Heart right ventricle (tissue), 16 donors: ENCODE measurements around the gene NXPH3. TPM values are rescaled to one million over a fixed set of nuclear protein-coding genes. Genes with fewer than 3 reads are reported as not detected.

Experiments used
- ATAC-seq, 8 donors: fragments of 200-7000 bp; cut with Tn5 transposase; one replicate each; pipeline ENCODE4 v1.9.1; 2020; ENCODE audit warnings: mild to moderate bottlenecking in 8 of 8, moderate library complexity in 8 of 8, moderate number of reproducible peaks in 1 of 8
- DNase-seq, 2 donors: peaks; one replicate each; pipeline ENCODE4 v3.0.0-alpha.2; 2020
- H3K27ac ChIP-seq, 10 donors: fragments of 200-600 bp; sonication (generic) in 2 of 10; one replicate each; pipeline versions ENCODE4 v1.5.0 to v1.8.0; 2020 to 2022; ENCODE audit warnings: mild to moderate bottlenecking in 3 of 10
- H3K27me3 ChIP-seq, 7 donors: fragments of 200-600 bp; one replicate each; pipeline ENCODE4 v1.8.0; 2021 to 2022; ENCODE audit warnings: mild to moderate bottlenecking in 2 of 7
- H3K36me3 ChIP-seq, 9 donors: fragments of 200-600 bp; sonication (generic) in 1 of 9; one replicate each; pipeline versions ENCODE4 v1.5.0 to v1.8.0; 2020 to 2022; ENCODE audit warnings: mild to moderate bottlenecking in 2 of 9
- H3K4me1 ChIP-seq, 9 donors: fragments of 200-600 bp; sonication (generic) in 1 of 9; one replicate each; pipeline versions ENCODE4 v1.5.0 to v1.8.0; 2020 to 2022; ENCODE audit warnings: mild to moderate bottlenecking in 4 of 9
- H3K4me3 ChIP-seq, 10 donors: fragments of 200-600 bp; sonication (generic) in 2 of 10; one replicate each; pipeline versions ENCODE4 v1.5.0 to v1.8.0; 2020 to 2022; ENCODE audit warnings: mild to moderate bottlenecking in 7 of 10, moderate library complexity in 2 of 10
- H3K9me3 ChIP-seq, 11 donors: fragments of 200-600 bp in 10 of 11; sonication (generic) in 2 of 11; one replicate each; pipeline versions ENCODE4 v1.5.0 to v1.8.0; 2013 to 2022; ENCODE audit warnings: mild to moderate bottlenecking in 2 of 11, control low read depth in 1 of 11, moderate library complexity in 1 of 11
- WGBS, 2 donors: extraction: QIAGEN DNeasy Blood & Tissue Kit; methylation state at CpG; one replicate each; pipeline ENCODE4 v1.1.7; 2013; ENCODE audit warnings: inconsistent platforms in 1 of 2; 5-methylcytosine and 5-hydroxymethylcytosine counted together
- intact Hi-C, 10 donors: fragments of 100-400 bp; cut with DNase I; formaldehyde crosslinking; loops; one replicate each; pipeline versions ENCODE4 v1.11.1 to v1.14.2; 2022
- polyA plus RNA-seq, 2 donors: library from polyadenylated mRNA; stranded (reverse); fragments of 200-250 nt; gene quantifications; one replicate each; pipeline ENCODE4 v1.2.3, GENCODE V29; 2013
- total RNA-seq, 10 donors: library from RNA; stranded (reverse); fragmentation: NEBNext Ultra II Directional in 3 of 10; extraction: Animal tissue kit (Norgen Biotek cat#: 25700) in 3 of 10; gene quantifications; one replicate each; pipeline versions ENCODE4 v1.2.1 to v1.2.4, GENCODE V29; 2021 to 2023
- TF ChIP-seq, protein P1 (sequence below), 9 donors: fragments of 200-600 bp; sonication (generic) in 2 of 9; IDR thresholded peaks; one replicate each; pipeline versions ENCODE4 v1.5.0 to v1.8.0; 2021 to 2022; ENCODE audit warnings: antibody characterized with exemption in 9 of 9, mild to moderate bottlenecking in 5 of 9, moderate library complexity in 1 of 9
- donor health status: Arrhythmogenic right ventricular cardiomyopathy.
- donor health status: ischemic (EF 13 %, LVEDD 7.1; RV severe dilation, severe dysfunction).
- donor health status: healthy with polysubstance abuse.
- donor health status: DM: no; HTN: yes; CAD: no.
- donor health status: DM: no; HTN: no; CAD: no.
- donor health status: ischemic (EF 25% LVEDD 6.9; RV normal size, moderate dysfunction).
- donor health status: ischemic (EF 25% LVEDD 5.7; RV mildly dilated, moderate dysfunction).
- donor health status: healthy.
- donor health status: DM: yes; HTN: yes; CAD: no.
- donor health status: Ischemic cardiomyopathy.
- donor health status: ischemic (EF 35%, LVEDD 5.7; RV mildly dilated, moderate dysfunction).
- donor health status: nonischemic (EF 11% LVEDD 7.7; RV severe dilation, severe dysfunction).
- donor health status: DM: yes; HTN: yes; CAD: no.
- donor health status: PGD.
- donor health status: ischemic (EF 29% LVEDD 5.4; RV normal size, mild dysfunction).
- donor health status: nonischemic (EF 23%, LVEDD 6.1; RV moderate dilation, normal function).

The NXPH3 gene
- total and polyA plus RNA-seq, 12 donors, result 2.2 to 5.9 (median 3.2) TPM

DNA sequence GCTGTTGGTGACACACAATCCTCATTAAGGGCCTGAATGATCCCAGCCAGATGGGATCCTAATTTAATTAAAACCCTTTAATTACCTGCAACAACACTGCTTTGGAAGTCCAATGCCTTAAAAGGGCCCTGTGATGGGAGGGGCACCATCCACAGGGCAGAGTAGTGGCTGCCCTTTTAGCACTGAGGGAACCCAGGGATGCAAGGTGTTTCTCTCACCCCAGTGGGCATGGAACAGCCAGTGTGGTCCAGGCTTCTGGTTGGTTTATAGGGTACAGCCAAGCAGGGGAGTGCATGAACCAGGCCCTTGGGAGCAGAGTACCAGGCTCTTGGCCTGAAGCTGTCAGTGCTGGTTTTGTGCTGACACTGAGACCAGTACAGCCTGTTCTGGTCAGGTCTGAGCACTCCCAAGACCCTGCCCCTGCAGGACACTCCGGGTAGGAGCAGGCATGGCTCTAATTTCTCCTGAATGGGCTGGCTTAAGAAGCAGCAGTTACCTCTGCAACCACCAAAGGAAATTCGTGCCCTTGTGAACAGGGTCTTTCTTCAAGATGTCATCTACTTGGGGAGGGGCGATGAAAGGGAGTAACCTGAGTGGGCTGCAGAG lies 9.9 kb downstream of the NXPH3 start:
- 62 to 70% methylated on average over 3 of the region's 3 CpGs for WGBS, 2 donors
- intact Hi-C loops, result no loop called here
- H3K4me3 ChIP-seq, result no peak overlapping the region
- peaks cover 0 to 18% (median 0%) of the 10 kb centered on the region in 9 donors for H3K4me1 ChIP-seq
- TF ChIP-seq, protein P1, sequence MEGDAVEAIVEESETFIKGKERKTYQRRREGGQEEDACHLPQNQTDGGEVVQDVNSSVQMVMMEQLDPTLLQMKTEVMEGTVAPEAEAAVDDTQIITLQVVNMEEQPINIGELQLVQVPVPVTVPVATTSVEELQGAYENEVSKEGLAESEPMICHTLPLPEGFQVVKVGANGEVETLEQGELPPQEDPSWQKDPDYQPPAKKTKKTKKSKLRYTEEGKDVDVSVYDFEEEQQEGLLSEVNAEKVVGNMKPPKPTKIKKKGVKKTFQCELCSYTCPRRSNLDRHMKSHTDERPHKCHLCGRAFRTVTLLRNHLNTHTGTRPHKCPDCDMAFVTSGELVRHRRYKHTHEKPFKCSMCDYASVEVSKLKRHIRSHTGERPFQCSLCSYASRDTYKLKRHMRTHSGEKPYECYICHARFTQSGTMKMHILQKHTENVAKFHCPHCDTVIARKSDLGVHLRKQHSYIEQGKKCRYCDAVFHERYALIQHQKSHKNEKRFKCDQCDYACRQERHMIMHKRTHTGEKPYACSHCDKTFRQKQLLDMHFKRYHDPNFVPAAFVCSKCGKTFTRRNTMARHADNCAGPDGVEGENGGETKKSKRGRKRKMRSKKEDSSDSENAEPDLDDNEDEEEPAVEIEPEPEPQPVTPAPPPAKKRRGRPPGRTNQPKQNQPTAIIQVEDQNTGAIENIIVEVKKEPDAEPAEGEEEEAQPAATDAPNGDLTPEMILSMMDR (IDR thresholded peaks at IDR 0.05), result no peak
- H3K27ac ChIP-seq, result no peak overlapping the region
- no peak for ATAC-seq
- no peaks in the 10 kb centered on the region for H3K9me3 ChIP-seq
- no peaks in the 10 kb centered on the region for H3K27me3 ChIP-seq
- H3K36me3 ChIP-seq, result peaks cover 0 to 18% (median 0%) of the 10 kb centered on the region in 9 donors
- DNase-seq, result no peak

DNA sequence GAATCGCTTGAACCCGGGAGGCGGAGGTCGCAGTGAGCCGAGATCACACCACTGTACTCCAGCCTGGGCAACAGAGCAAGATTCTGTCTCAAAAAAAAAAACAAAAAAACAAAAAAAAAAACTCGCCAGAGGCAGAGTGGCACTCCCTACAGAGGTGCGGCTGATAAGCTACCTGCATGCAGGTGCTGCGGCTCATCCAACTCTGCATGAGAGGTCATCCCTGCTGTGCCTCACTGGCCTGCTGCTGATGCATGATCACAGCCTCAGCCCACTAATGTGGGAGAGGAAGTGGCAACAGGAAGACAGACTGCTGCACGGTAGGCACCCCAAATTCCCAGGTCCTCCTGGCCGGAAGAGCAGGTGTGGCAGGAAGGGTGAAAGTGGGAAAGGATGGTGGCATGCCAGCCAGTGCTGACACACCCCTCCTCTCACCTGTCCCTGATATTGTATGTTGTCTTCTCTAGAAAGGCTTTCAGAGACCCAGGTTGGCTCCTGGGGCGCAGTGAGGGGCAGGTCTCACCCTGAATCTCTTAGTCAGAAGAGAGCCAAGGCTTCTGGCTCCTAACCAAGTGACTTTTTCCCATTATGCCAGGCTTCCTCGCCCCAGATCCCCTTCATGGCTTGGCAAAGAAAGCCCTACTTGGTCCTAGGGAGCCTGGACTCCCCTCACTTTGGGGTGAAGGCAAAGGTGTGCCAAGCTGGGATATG lies 11.8 kb downstream of the NXPH3 start:
- 83 to 88% methylated on average over 12 of the region's 12 CpGs for WGBS, 2 donors
- no peaks in the 10 kb centered on the region for H3K9me3 ChIP-seq
- DNase-seq, result no peak
- H3K4me1 ChIP-seq, result peaks cover 0 to 10% (median 0%) of the 10 kb centered on the region in 9 donors
- no peak overlapping the region for H3K27ac ChIP-seq
- ATAC-seq, result no peak
- no peaks in the 10 kb centered on the region for H3K27me3 ChIP-seq
- TF ChIP-seq, protein P1 (IDR thresholded peaks at IDR 0.05), result no peak
- intact Hi-C loops, result no loop called here
- H3K36me3 ChIP-seq, result peaks cover 0 to 28% (median 3%) of the 10 kb centered on the region in 9 donors
- H3K4me3 ChIP-seq, result no peak overlapping the region

DNA sequence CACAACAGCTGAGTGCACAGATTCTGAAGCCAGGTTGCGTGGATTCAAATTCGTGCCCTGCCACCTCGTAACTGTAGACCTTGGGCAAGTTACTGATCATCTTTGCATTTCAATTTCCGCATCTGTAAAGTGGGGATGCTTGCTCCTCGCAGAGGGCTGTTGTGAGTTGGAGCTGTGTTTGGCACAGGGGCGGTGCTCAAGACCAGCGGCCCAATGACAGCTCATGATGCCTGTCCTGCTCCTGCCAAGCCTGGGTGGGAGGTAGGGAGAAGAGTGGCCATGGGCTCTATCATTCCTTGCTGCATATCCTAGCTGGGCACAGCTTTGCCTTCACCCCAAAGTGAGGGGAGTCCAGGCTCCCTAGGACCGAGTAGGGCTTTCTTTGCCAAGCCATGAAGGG lies 12.6 kb downstream of the NXPH3 start:
- H3K27me3 ChIP-seq, result no peaks in the 10 kb centered on the region
- WGBS, 2 donors, result 93% methylated on average over 8 of the region's 8 CpGs
- intact Hi-C loops, result no loop called here
- ATAC-seq (no peak), DNase-seq (no peak)
- peaks cover 0 to 8% (median 0%) of the 10 kb centered on the region in 9 donors for H3K4me1 ChIP-seq
- TF ChIP-seq, protein P1 (IDR thresholded peaks at IDR 0.05), result no peak
- no peaks in the 10 kb centered on the region for H3K9me3 ChIP-seq
- peaks cover 0 to 36% (median 6%) of the 10 kb centered on the region in 9 donors for H3K36me3 ChIP-seq
- H3K27ac ChIP-seq, result no peak overlapping the region
- no peak overlapping the region for H3K4me3 ChIP-seq

DNA sequence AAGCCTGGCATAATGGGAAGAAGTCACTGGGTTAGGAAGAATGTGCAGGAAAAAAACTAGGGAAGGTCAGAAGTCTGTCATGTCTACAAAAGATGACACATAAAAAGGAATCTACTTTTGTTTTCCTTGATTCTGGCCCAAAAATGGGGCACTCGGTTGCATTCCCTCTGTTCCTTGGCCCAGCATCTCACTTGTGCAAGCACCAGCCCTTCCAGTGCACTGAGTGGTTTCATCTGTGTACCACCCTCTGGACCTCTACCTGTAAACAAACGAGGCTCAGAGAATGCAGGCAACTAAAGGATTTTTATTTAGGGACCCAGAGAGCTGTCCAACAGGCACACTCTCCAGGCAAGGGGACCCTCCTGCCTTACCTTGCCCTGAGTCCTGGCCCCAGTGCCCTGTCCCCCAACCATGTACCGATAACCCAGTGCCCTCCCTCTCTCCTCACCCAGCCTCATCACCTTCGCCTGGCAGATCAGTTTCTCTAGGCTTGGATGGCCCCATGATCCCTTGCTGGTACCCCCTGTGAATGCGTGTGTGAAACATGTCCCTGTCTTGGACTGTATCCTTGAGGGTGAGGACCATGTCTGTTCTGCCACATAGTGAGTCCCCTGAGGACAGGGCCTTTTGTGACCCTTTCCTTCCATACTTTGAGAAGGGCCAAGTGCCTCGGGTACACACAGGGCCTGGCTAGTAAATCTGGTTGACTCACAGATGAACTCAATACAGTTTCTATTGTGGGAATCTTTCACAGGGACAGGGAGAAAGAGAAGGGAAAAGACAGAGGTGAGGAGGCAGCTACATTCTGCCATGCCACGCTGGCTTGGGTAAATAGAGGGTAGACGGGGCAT lies 13.3 kb downstream of the NXPH3 start:
- TF ChIP-seq, protein P1 (IDR thresholded peaks at IDR 0.05), result no peak
- Histone ChIP-seq H3K9me3 (no peaks in the 10 kb centered on the region), H3K36me3 (peaks cover 0 to 43% (median 12%) of the 10 kb centered on the region in 9 donors), H3K4me3 (no peak overlapping the region), H3K27me3 (no peaks in the 10 kb centered on the region), H3K4me1 (peaks cover 0 to 2% (median 0%) of the 10 kb centered on the region in 9 donors), H3K27ac (no peak overlapping the region)
- WGBS, 2 donors, result 80 to 82% methylated on average over 8 of the region's 8 CpGs
- ATAC-seq, result peak in 2 of 8 donors; percentile 6 to 26
- no peak for DNase-seq
- intact Hi-C loops, result no loop called here
